HepG2 (cell line): ENCODE measurements around the gene CLCNKA. TPM values are rescaled to one million over a fixed set of nuclear protein-coding genes. Genes with fewer than 3 reads are reported as not detected.
"Not testable (repeated sequence)": the region's sequence is repeated elsewhere in the genome, so short reads cannot be mapped to it uniquely, and the experiment has no call there.

Source experiments
- ATAC-seq: fragments of 200-7000 bp; cut with Tn5 transposase; 3 replicates; pipeline ENCODE4 v1.9.1; 2020; ENCODE audit warnings: mild to moderate bottlenecking, moderate library complexity
- BruUV-seq: library from RNA; stranded (reverse); fragments of 400-500 nt; replicated peaks from 2 replicates; lab custom pipeline; 2021; lab: Mats Ljungman, UMichigan
- CTCF ChIA-PET: fragments of 300-600 bp; formaldehyde crosslinking; extraction: SDS; loops from one replicate; lab custom pipeline; 2021; ENCODE audit warnings: low total read pairs, inconsistent platforms, low intra/inter-chr PET ratio; lab: Yijun Ruan, JAX
- POLR2A ChIA-PET: fragments of 350-600 bp; sonication (Branson Sonifier 250); formaldehyde crosslinking; loops from one replicate; lab custom pipeline; 2020; ENCODE audit warnings: antibody characterized with exemption, inconsistent platforms; lab: Yijun Ruan, JAX
- DNase-seq: peaks from one replicate; pipeline ENCODE4 v3.0.0-alpha.2; 2015; ENCODE audit warnings: low spot score
- FAIRE-seq: peaks from 3 replicates; lab custom pipeline; 2011; peaks lifted over from hg19 to GRCh38; lab: Jason Lieb, UNC
- H2AFZ ChIP-seq: one replicate; pipeline ENCODE4 v1.6.1; 2011; ENCODE audit warnings: low read length, inconsistent platforms
- H3K27ac ChIP-seq: fragments of 300-600 bp; 3 replicates; pipeline ENCODE4 v1.8.0; 2011; ENCODE audit warnings: mixed run types, mild to moderate bottlenecking, mixed read lengths, low read length, inconsistent platforms; ENCODE audit not compliant: insufficient read depth; ENCODE audit errors: extremely low read length
- H3K27me3 ChIP-seq, 2 experiments: fragments of 200-600 bp in 1 of 2; 2 replicates in 1 of 2; 3 replicates in 1 of 2; pipeline versions ENCODE4 v1.6.0 to v1.8.0; 2011; ENCODE audit warnings: low read length in 2 of 2, mild to moderate bottlenecking in 2 of 2, moderate library complexity in 2 of 2, inconsistent platforms in 1 of 2; ENCODE audit not compliant: insufficient read depth in 2 of 2, control insufficient read depth in 1 of 2
- H3K36me3 ChIP-seq, 2 experiments: fragments of 200-600 bp in 1 of 2; replicated peaks in 1 of 2; 2 replicates in 1 of 2; 3 replicates in 1 of 2; pipeline versions ENCODE4 v1.5.1 to v1.8.0; 2011; ENCODE audit warnings: low read length in 2 of 2, inconsistent platforms in 1 of 2; ENCODE audit not compliant: insufficient read depth in 2 of 2, control insufficient read depth in 1 of 2
- H3K4me1 ChIP-seq: 2 replicates; pipeline ENCODE4 v1.5.1; 2012; ENCODE audit warnings: low read length, inconsistent platforms; ENCODE audit not compliant: insufficient read depth
- H3K4me2 ChIP-seq: 2 replicates; pipeline ENCODE4 v1.6.0; 2011; ENCODE audit warnings: low read depth, low read length, inconsistent platforms
- H3K4me3 ChIP-seq, 3 experiments: fragments of 200-600 bp in 1 of 3; sonication (generic), shearing (Covaris generic) in 1 of 3; replicated peaks in 1 of 3; 2 replicates each; pipeline ENCODE4 v1.5.1; 2011 to 2016; ENCODE audit warnings: low read length in 3 of 3, inconsistent platforms in 2 of 3, low read depth in 2 of 3, mild to moderate bottlenecking in 2 of 3, control low read depth in 1 of 3, mixed read lengths in 1 of 3; ENCODE audit not compliant: insufficient read depth in 1 of 3
- H3K79me2 ChIP-seq: one replicate; pipeline ENCODE4 v1.6.1; 2011; ENCODE audit warnings: low read length, inconsistent platforms; ENCODE audit not compliant: insufficient read depth
- H3K9ac ChIP-seq: 2 replicates; pipeline ENCODE4 v1.6.0; 2011; ENCODE audit warnings: mild to moderate bottlenecking, low read depth, low read length, inconsistent platforms; ENCODE audit not compliant: insufficient read depth
- H3K9me3 ChIP-seq: 2 replicates; pipeline ENCODE4 v1.5.1; 2012; ENCODE audit warnings: mild to moderate bottlenecking, low read length
- H4K20me1 ChIP-seq: 2 replicates; pipeline ENCODE4 v1.6.0; 2011; ENCODE audit warnings: inconsistent platforms, mild to moderate bottlenecking, low read length, moderate library complexity; ENCODE audit not compliant: insufficient read depth
- ATF5 ChIP-seq: sonication (generic); formaldehyde crosslinking; IDR thresholded peaks from 2 replicates; pipeline ENCODE4 v1.4.0; 2020; ENCODE audit warnings: mild to moderate bottlenecking, low read depth, missing genetic modification reagents
- HES4 ChIP-seq: sonication (generic); formaldehyde crosslinking; IDR thresholded peaks from 2 replicates; pipeline ENCODE4 v1.9.0; 2021; ENCODE audit warnings: mild to moderate bottlenecking, missing genetic modification reagents, borderline replicate concordance
- PRMT3 ChIP-seq: sonication (generic); formaldehyde crosslinking; IDR thresholded peaks from 2 replicates; pipeline ENCODE4 v1.8.1; 2022; ENCODE audit warnings: low read depth, mild to moderate bottlenecking, moderate library complexity, missing genetic modification reagents, borderline replicate concordance
- SOX5 ChIP-seq: IDR thresholded peaks from 2 replicates; pipeline ENCODE4 v1.6.1; 2016; ENCODE audit warnings: borderline replicate concordance
- ZNF253 ChIP-seq: sonication (generic); formaldehyde crosslinking; IDR thresholded peaks from 2 replicates; pipeline ENCODE4 v1.8.0; 2022; ENCODE audit warnings: mild to moderate bottlenecking, missing genetic modification reagents, borderline replicate concordance
- WGBS: methylation state at CpG from one replicate; pipeline ENCODE4 v1.1.6; 2017; ENCODE audit warnings: low lambda C conversion rate; 5-methylcytosine and 5-hydroxymethylcytosine counted together
- in situ Hi-C: cut with HindIII; loops from 2 replicates; pipeline ENCODE4 v1.10.0; 2017; ENCODE audit warnings: low pct_unique_long_range_greater_than_20kb; ENCODE audit not compliant: extremely low pct_ligation_motif_present
- intact Hi-C: fragments of 100-400 bp; cut with micrococcal nuclease; formaldehyde crosslinking; loops from one replicate; pipeline ENCODE4 v1.10.0; 2022; ENCODE audit not compliant: unreplicated experiment
- polyA plus RNA-seq, 8 experiments: library from polyadenylated mRNA; depleted of rRNA in 3 of 8; stranded (reverse) in 7 of 8; unstranded in 1 of 8; fragments of >200 nt; fragmentation: Illumina TruSeq in 4 of 8; extraction: Trizol in 4 of 8; gene quantifications; 2 replicates each; pipeline versions ENCODE4 v1.2.1 to v1.2.3, GENCODE V29; 2011 to 2016; ENCODE audit warnings: low read depth in 4 of 8, missing spikeins in 1 of 8, mixed read lengths in 1 of 8; ENCODE audit not compliant: insufficient read depth in 1 of 8
- total RNA-seq, 5 experiments: library from RNA; depleted of rRNA; stranded (reverse); fragments of >200 nt; fragmentation: Illumina TruSeq; extraction: Trizol; gene quantifications; 2 replicates each; pipeline ENCODE4 v1.2.3, GENCODE V29; 2016; ENCODE audit warnings: low read depth in 1 of 5

The CLCNKA gene
- total and polyA plus RNA-seq, 2 of the 13 experiments (the other 11 are each of a cell fraction or from before 2014, with no cell fraction given), result 0.03 TPM; not detected in 1

- BruUV-seq, H3K27ac ChIP-seq, H2AFZ ChIP-seq, DNase-seq, ATAC-seq, H3K4me2 ChIP-seq, in situ Hi-C loops, H4K20me1 ChIP-seq, FAIRE-seq, H3K79me2 ChIP-seq, POLR2A ChIA-PET, H3K9ac ChIP-seq, intact Hi-C loops, CTCF ChIA-PET, H3K36me3 ChIP-seq, H3K4me3 ChIP-seq, H3K9me3 ChIP-seq: not testable (repeated sequence)
- WGBS, result 52% methylated on average over 9 of the region's 9 CpGs
- peaks cover 8 to 41% of the 10 kb centered on the region in 2 experiments for H3K27me3 ChIP-seq
- H3K4me1 ChIP-seq, result peaks cover 30% of the 10 kb centered on the region
These were observed 40.8 kb downstream of the CLCNKA start for GRCh38 chr1:16062687-16063075.

- ChIA-PET POLR2A (no interaction called here), CTCF (no interaction called here)
- H3K9me3 ChIP-seq, result no peaks in the 10 kb centered on the region
- no peak overlapping the region for H3K4me2 ChIP-seq
- no peaks in the 10 kb centered on the region for H3K36me3 ChIP-seq
- FAIRE-seq (no peak), ATAC-seq (no peak), DNase-seq (no peak)
- H3K27ac ChIP-seq, result no peak overlapping the region
- no TSS peak for BruUV-seq
- WGBS, result 43% methylated on average over 14 of the region's 15 CpGs
- TF ChIP-seq HES4 (CRISPR knock-in tag) (no peak), PRMT3 (CRISPR knock-in tag) (no peak), SOX5 (CRISPR knock-in tag) (no peak), ATF5 (no peak), ZNF253 (CRISPR knock-in tag) (no peak)
- intact Hi-C loops, result no loop called here
- in situ Hi-C loops, result no loop called here
- H3K27me3 ChIP-seq, result peaks cover 7 to 43% of the 10 kb centered on the region in 2 experiments
- no peaks in the 10 kb centered on the region for H4K20me1 ChIP-seq
- H3K4me3 ChIP-seq, result no peak overlapping the region
- no peak overlapping the region for H2AFZ ChIP-seq
- H3K79me2 ChIP-seq, result no peaks in the 10 kb centered on the region
- H3K4me1 ChIP-seq, result peaks cover 34% of the 10 kb centered on the region
- no peak overlapping the region for H3K9ac ChIP-seq
These were observed 41.5 kb downstream of the CLCNKA start for GRCh38 chr1:16063226-16063829.
